HL-60 (cell line): ENCODE results near the gene SPATA24.

Source experiments
- DNase-seq, 2 experiments: peaks; one replicate each; pipeline ENCODE4 v3.0.0-alpha.2; 2010 to 2020; ENCODE audit warnings: low read depth in 1 of 2, low spot score in 1 of 2
- H3K27ac ChIP-seq: fragments of 250-450 bp; sonication (Bioruptor Pico); replicated peaks from 2 replicates; pipeline ENCODE4 v1.5.1; 2020; ENCODE audit warnings: mild to moderate bottlenecking, moderate library complexity
- H3K27me3 ChIP-seq: fragments of 250-450 bp; sonication (Bioruptor Pico); 2 replicates; pipeline ENCODE4 v1.5.1; 2021; ENCODE audit warnings: mild to moderate bottlenecking, moderate library complexity; ENCODE audit not compliant: insufficient read depth, poor library complexity, severe bottlenecking
- H3K4me3 ChIP-seq: replicated peaks from 2 replicates; pipeline ENCODE4 v1.5.1; 2011; ENCODE audit warnings: mild to moderate bottlenecking, control low read depth, low read length; ENCODE audit not compliant: insufficient read depth
- CTCF ChIP-seq: IDR thresholded peaks from one replicate; pipeline ENCODE4 v1.5.1; 2011; ENCODE audit warnings: low read length, control low read depth, inconsistent platforms; ENCODE audit not compliant: insufficient read depth
- GABPA ChIP-seq: IDR thresholded peaks from 2 replicates; pipeline ENCODE4 v1.6.1; 2012; ENCODE audit warnings: low read depth
- POLR2AphosphoS5 ChIP-seq: IDR thresholded peaks from 2 replicates; pipeline ENCODE4 v1.6.1; 2012; ENCODE audit warnings: low read depth
- REST ChIP-seq: IDR thresholded peaks from 2 replicates; pipeline ENCODE4 v1.6.1; 2012; ENCODE audit warnings: low read depth; ENCODE audit not compliant: insufficient replicate concordance
- SPI1 ChIP-seq: IDR thresholded peaks from 2 replicates; pipeline ENCODE4 v1.6.1; 2012; ENCODE audit warnings: low read depth, mild to moderate bottlenecking, borderline replicate concordance

SPATA24 gene

GRCh38 chr5:139378941-139379361 lies 24.9 kb downstream of the SPATA24 start:
- no peaks in the 10 kb centered on the region for H3K27me3 ChIP-seq
- no peak for DNase-seq
- no peak overlapping the region for H3K27ac ChIP-seq
- no peak for TF ChIP-seq POLR2AphosphoS5
- no peak for TF ChIP-seq SPI1
- no peak for TF ChIP-seq GABPA
- no peak for TF ChIP-seq CTCF
- TF ChIP-seq REST = no peak
- no peak overlapping the region for H3K4me3 ChIP-seq

- Histone ChIP-seq H3K27ac (no peak overlapping the region), H3K27me3 (no peaks in the 10 kb centered on the region), H3K4me3 (no peak overlapping the region)
- TF ChIP-seq SPI1 (no peak), POLR2AphosphoS5 (no peak), CTCF (no peak), REST (no peak), GABPA (no peak)
- DNase-seq = no peak
These were observed 25.6 kb downstream of the SPATA24 start for GRCh38 chr5:139378101-139378825.

- Histone ChIP-seq H3K4me3 (no peak overlapping the region), H3K27me3 (no peaks in the 10 kb centered on the region), H3K27ac (no peak overlapping the region)
- TF ChIP-seq CTCF = no peak
- TF ChIP-seq REST = no peak
- TF ChIP-seq SPI1 = no peak
- TF ChIP-seq GABPA = no peak
- TF ChIP-seq POLR2AphosphoS5 = no peak
- DNase-seq = no peak
These were observed 26.7 kb downstream of the SPATA24 start for GRCh38 chr5:139377226-139377625.
